Measurements from ENCODE around the gene RNASE4. TPM values are rescaled to one million over a fixed set of nuclear protein-coding genes. Genes with fewer than 3 reads are reported as not detected.
"Not testable (repeated sequence)": the region's sequence is repeated elsewhere in the genome, so short reads cannot be mapped to it uniquely, and the experiment has no call there.

Gene RNASE4
- total RNA-seq, 2 donors from 2014 or later, result 41.5 to 94.7 TPM

DNA sequence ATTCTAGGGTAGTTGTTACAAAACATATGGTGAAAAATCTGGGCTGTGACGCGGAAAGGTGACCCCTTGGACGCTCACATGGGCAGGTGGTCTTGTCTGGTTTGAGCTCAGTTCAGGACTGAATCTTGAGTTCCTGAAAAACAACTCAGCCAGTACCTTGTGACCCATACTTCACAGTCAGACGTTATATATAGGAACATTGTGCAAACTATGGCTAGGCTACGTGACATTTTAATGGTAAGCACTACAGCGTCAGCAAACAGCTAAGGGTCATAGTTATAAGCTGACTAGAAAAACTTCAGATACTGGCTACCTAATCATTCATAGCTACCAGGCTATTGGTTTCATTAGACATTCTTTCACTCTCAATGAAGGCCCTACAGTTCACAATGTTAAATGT, 46.5 kb downstream of the RNASE4 start:
- H3K27ac ChIP-seq, result no peak overlapping the region
- intact Hi-C loops (cut with DNase I), result no loop called here
- no peaks in the 10 kb centered on the region for H3K36me3 ChIP-seq
- H3K4me3 ChIP-seq, result no peak overlapping the region
- TF ChIP-seq, protein P1, sequence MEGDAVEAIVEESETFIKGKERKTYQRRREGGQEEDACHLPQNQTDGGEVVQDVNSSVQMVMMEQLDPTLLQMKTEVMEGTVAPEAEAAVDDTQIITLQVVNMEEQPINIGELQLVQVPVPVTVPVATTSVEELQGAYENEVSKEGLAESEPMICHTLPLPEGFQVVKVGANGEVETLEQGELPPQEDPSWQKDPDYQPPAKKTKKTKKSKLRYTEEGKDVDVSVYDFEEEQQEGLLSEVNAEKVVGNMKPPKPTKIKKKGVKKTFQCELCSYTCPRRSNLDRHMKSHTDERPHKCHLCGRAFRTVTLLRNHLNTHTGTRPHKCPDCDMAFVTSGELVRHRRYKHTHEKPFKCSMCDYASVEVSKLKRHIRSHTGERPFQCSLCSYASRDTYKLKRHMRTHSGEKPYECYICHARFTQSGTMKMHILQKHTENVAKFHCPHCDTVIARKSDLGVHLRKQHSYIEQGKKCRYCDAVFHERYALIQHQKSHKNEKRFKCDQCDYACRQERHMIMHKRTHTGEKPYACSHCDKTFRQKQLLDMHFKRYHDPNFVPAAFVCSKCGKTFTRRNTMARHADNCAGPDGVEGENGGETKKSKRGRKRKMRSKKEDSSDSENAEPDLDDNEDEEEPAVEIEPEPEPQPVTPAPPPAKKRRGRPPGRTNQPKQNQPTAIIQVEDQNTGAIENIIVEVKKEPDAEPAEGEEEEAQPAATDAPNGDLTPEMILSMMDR (IDR thresholded peaks at IDR 0.05), result no peak
- no peaks in the 10 kb centered on the region for H3K9me3 ChIP-seq
- no peaks in the 10 kb centered on the region for H3K27me3 ChIP-seq
- no peaks in the 10 kb centered on the region for H3K4me1 ChIP-seq
- DNase-seq, result no peak
- no peak overlapping the region for H3K9ac ChIP-seq (ENCODE audit: low read depth in 2 of 2, low read length in 2 of 2)

DNA sequence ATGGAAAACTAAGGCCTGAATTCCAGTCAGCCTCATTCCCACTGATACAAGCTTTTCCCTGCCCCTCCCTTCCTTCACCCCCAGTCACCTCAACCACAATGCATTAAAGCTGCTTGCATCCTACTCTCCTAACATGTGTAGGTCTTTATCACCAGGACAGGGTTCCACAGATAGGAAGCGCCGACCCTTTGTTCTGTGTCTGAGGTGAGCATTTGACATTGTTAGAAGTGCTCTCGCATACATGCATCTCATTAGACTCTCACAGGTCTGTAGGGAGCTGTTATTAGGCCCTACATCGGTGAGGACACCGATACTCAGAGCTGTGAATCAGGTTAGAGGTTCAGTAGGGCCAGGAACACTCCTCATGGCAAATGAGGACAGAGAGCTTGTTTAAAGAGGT, 48.1 kb downstream of the RNASE4 start:
- H3K9ac ChIP-seq (ENCODE audit: low read depth in 2 of 2, low read length in 2 of 2), result no peak overlapping the region
- H3K27ac ChIP-seq, result no peak overlapping the region
- H3K36me3 ChIP-seq, result no peaks in the 10 kb centered on the region
- no peaks in the 10 kb centered on the region for H3K9me3 ChIP-seq
- no peak overlapping the region for H3K4me3 ChIP-seq
- no peaks in the 10 kb centered on the region for H3K27me3 ChIP-seq
- DNase-seq, result no peak
- intact Hi-C loops (cut with DNase I), result no loop called here
- H3K4me1 ChIP-seq, result no peaks in the 10 kb centered on the region
- TF ChIP-seq, protein P1 (IDR thresholded peaks at IDR 0.05), result no peak

DNA sequence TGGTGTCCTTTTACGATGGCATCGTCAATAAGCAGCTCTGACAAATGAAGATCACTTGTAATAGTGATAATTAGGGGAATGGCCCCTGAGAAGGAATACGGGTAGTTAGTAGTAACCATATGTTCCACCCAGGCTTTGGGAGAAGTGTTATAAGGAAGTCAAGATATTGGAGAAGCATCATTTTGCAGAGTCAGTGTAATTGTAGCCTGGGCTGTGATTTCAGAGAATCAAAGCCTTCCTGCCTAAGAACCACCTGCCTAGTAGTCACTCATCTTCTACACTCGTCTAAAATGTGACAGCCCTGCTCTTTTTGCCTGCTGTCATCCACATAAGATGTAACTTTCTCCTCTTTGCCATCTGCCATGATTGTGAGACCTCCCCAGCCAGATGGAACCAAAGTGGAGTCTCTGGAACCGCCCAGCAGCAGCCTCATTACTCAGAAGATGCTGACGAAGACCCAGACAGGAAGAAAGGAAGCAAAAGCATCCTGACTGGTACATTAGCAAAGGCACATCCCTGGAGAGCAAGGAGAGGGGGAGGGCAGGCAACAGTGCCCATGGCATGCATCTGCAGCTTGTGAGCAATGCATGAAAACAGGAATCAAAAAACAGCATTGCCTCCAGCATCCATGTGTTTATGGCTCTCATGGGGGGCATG, 48.7 kb downstream of the RNASE4 start:
- no peaks in the 10 kb centered on the region for H3K9me3 ChIP-seq
- no peaks in the 10 kb centered on the region for H3K36me3 ChIP-seq
- no peak overlapping the region for H3K27ac ChIP-seq
- H3K4me1 ChIP-seq, result no peaks in the 10 kb centered on the region
- no peak for DNase-seq
- TF ChIP-seq, protein P1 (IDR thresholded peaks at IDR 0.05), result no peak
- H3K27me3 ChIP-seq, result no peaks in the 10 kb centered on the region
- intact Hi-C loops (cut with DNase I), result no loop called here
- H3K9ac ChIP-seq (ENCODE audit: low read depth in 2 of 2, low read length in 2 of 2), result no peak overlapping the region
- no peak overlapping the region for H3K4me3 ChIP-seq

DNA sequence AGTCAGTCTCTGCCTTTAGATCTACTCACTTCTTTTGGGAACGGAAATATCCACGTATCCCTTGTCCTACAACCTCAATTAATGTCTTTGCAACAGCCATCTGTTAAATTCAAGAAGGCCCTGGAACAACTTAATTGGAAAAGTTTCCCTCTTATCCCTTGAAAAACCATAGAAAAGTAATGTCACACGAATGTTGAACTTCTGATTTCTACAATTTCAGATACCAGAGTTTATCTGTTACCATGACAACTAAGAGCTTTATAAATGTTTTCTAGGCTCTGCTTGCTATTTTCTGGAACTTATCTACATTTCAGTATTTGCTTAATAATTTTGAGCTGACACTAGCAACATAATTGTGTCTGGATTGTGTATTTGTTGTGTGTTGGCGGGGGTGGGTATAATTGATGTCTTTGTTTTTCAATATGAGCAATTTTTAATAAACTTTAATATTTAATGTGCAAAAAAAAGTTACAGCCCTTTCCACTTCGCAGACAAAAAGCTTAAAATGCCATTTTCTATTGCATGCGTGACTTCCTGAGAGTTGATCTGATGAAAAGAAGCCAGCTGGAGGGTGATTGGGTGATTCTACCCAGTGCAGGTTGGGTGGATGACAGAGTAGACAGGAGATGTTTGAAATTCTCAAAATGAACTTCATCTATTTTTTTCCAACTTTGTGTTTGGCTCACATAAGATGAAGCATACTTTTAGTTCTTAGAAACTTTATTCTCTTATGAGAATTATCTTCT, 49.5 kb downstream of the RNASE4 start:
- H3K27me3 ChIP-seq, result no peaks in the 10 kb centered on the region
- H3K9me3 ChIP-seq, result no peaks in the 10 kb centered on the region
- H3K4me1 ChIP-seq, result no peaks in the 10 kb centered on the region
- no peak for DNase-seq
- TF ChIP-seq, protein P1 (IDR thresholded peaks at IDR 0.05), result no peak
- H3K27ac ChIP-seq, result no peak overlapping the region
- H3K9ac ChIP-seq (ENCODE audit: low read depth in 2 of 2, low read length in 2 of 2), result no peak overlapping the region
- no peak overlapping the region for H3K4me3 ChIP-seq
- intact Hi-C loops (cut with DNase I), result no loop called here
- H3K36me3 ChIP-seq, result no peaks in the 10 kb centered on the region

DNA sequence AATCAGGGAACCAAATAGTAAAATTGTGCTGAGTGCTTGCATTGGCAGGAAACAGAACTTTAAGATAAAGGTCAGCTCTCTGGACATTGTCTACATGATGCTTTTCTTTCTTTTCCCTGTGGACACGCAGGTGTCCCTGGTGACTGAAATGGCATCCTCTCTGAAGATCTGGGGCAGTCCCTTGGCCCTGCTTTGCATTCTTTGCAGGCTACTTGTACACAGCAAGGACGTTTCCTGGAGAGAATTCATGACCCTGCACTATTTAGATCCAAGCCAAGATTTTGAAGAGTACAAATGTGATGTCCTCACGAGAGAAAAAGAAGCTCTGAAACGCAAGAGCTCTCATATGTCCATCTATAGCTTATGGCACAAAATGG, 50.1 kb downstream of the RNASE4 start:
- no peak for DNase-seq
- no peaks in the 10 kb centered on the region for H3K9me3 ChIP-seq
- H3K27me3 ChIP-seq, result no peaks in the 10 kb centered on the region
- H3K27ac ChIP-seq, result no peak overlapping the region
- TF ChIP-seq, protein P1 (IDR thresholded peaks at IDR 0.05), result no peak
- no peak overlapping the region for H3K9ac ChIP-seq (ENCODE audit: low read depth in 2 of 2, low read length in 2 of 2)
- H3K4me3 ChIP-seq, result no peak overlapping the region
- no peaks in the 10 kb centered on the region for H3K4me1 ChIP-seq
- intact Hi-C loops (cut with DNase I), result no loop called here
- H3K36me3 ChIP-seq, result no peaks in the 10 kb centered on the region

DNA sequence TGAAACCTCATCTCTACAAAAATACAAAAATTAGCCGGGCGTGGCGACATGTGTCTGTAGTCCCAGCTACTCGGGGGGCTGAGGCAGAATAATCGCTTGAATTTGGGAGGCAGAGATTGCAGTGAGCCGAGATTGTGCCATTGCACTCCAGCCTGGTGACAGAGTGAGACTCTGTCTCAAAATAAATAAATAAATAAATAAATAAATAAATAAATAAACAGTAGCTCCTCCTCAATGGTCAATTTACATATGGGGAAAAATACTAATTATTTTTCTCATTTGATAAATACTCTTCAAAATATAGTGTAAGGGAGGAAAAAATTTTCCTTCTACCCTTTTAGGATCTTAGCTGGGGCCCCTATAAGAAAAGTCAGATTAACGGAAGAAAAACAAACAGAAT, 53.9 kb downstream of the RNASE4 start:
- H3K9me3 ChIP-seq; H3K27ac ChIP-seq; DNase-seq; H3K4me1 ChIP-seq; H3K27me3 ChIP-seq; H3K9ac ChIP-seq (ENCODE audit: low read depth in 2 of 2, low read length in 2 of 2); H3K4me3 ChIP-seq; H3K36me3 ChIP-seq; intact Hi-C loops (cut with DNase I): not testable (repeated sequence)
